Measurements from ENCODE around the gene SLC36A1. TPM values are rescaled to one million over a fixed set of nuclear protein-coding genes. Genes with fewer than 3 reads are reported as not detected.

SLC36A1 gene
- polyA plus RNA-seq, 1 donor: 41.1 TPM

GRCh38 chr5:151528153-151528552, 80.8 kb downstream of the SLC36A1 start:
- no peak for DNase-seq
- Histone ChIP-seq H3K9me3 (ENCODE audit: control insufficient read depth, low read depth, low read length) (no peaks in the 10 kb centered on the region), H3K27ac (ENCODE audit: low read length) (no peak overlapping the region), H3K4me3 (ENCODE audit: low read length) (no peak overlapping the region), H3K36me3 (ENCODE audit: control insufficient read depth, insufficient read depth, low read length) (no peaks in the 10 kb centered on the region), H3K27me3 (ENCODE audit: control insufficient read depth, insufficient read depth, low read length) (no peaks in the 10 kb centered on the region), H3K4me1 (ENCODE audit: control insufficient read depth, insufficient read depth, low read length) (no peaks in the 10 kb centered on the region)
- no CpG with 5 or more reads among the region's 2 CpGs for WGBS (ENCODE audit: insufficient coverage, low lambda C conversion rate)

GRCh38 chr5:151528996-151529395, 81.6 kb downstream of the SLC36A1 start:
- H3K9me3 ChIP-seq (ENCODE audit: control insufficient read depth, low read depth, low read length): no peaks in the 10 kb centered on the region
- no peak overlapping the region for H3K4me3 ChIP-seq (ENCODE audit: low read length)
- no peak overlapping the region for H3K27ac ChIP-seq (ENCODE audit: low read length)
- WGBS (ENCODE audit: insufficient coverage, low lambda C conversion rate): no CpG with 5 or more reads among the region's 7 CpGs
- no peaks in the 10 kb centered on the region for H3K36me3 ChIP-seq (ENCODE audit: control insufficient read depth, insufficient read depth, low read length)
- no peaks in the 10 kb centered on the region for H3K27me3 ChIP-seq (ENCODE audit: control insufficient read depth, insufficient read depth, low read length)
- no peaks in the 10 kb centered on the region for H3K4me1 ChIP-seq (ENCODE audit: control insufficient read depth, insufficient read depth, low read length)
- DNase-seq: no peak

GRCh38 chr5:151531581-151531980, 84.2 kb downstream of the SLC36A1 start:
- H3K27me3 ChIP-seq (ENCODE audit: control insufficient read depth, insufficient read depth, low read length): no peaks in the 10 kb centered on the region
- no peaks in the 10 kb centered on the region for H3K4me1 ChIP-seq (ENCODE audit: control insufficient read depth, insufficient read depth, low read length)
- DNase-seq: no peak
- no CpG with 5 or more reads among the region's 30 CpGs for WGBS (ENCODE audit: insufficient coverage, low lambda C conversion rate)
- no peak overlapping the region for H3K27ac ChIP-seq (ENCODE audit: low read length)
- H3K4me3 ChIP-seq (ENCODE audit: low read length): no peak overlapping the region
- no peaks in the 10 kb centered on the region for H3K36me3 ChIP-seq (ENCODE audit: control insufficient read depth, insufficient read depth, low read length)
- H3K9me3 ChIP-seq (ENCODE audit: control insufficient read depth, low read depth, low read length): no peaks in the 10 kb centered on the region

DNA sequence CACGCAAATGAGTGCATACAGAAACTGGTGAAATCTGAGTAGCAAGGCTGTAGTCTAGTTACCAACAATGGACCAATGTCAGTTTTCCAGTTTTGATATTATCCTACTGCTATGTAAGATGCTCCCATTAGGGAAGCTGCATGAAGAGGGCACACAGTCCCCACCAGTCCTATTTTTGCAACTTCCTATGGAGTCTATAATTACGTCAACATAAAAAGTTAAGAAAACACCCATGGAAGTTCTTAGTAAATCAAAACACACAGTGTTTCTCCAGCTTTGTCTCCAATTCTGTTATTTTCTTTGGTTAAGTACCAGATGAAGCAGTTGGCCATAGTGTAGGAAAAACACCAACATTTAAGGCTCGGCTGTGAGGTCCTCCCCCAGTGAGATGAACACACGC, 85.0 kb downstream of the SLC36A1 start:
- WGBS (ENCODE audit: insufficient coverage, low lambda C conversion rate): 100% methylated on average over 1 of the region's 4 CpGs
- Histone ChIP-seq H3K4me1 (ENCODE audit: control insufficient read depth, insufficient read depth, low read length) (no peaks in the 10 kb centered on the region), H3K36me3 (ENCODE audit: control insufficient read depth, insufficient read depth, low read length) (no peaks in the 10 kb centered on the region), H3K27me3 (ENCODE audit: control insufficient read depth, insufficient read depth, low read length) (no peaks in the 10 kb centered on the region), H3K9me3 (ENCODE audit: control insufficient read depth, low read depth, low read length) (no peaks in the 10 kb centered on the region), H3K27ac (ENCODE audit: low read length) (no peak overlapping the region), H3K4me3 (ENCODE audit: low read length) (no peak overlapping the region)
- DNase-seq: no peak

GRCh38 chr5:151534350-151534749, 86.9 kb downstream of the SLC36A1 start:
- Histone ChIP-seq H3K27me3 (ENCODE audit: control insufficient read depth, insufficient read depth, low read length) (no peaks in the 10 kb centered on the region), H3K9me3 (ENCODE audit: control insufficient read depth, low read depth, low read length) (no peaks in the 10 kb centered on the region), H3K4me1 (ENCODE audit: control insufficient read depth, insufficient read depth, low read length) (no peaks in the 10 kb centered on the region), H3K36me3 (ENCODE audit: control insufficient read depth, insufficient read depth, low read length) (no peaks in the 10 kb centered on the region), H3K4me3 (ENCODE audit: low read length) (no peak overlapping the region), H3K27ac (ENCODE audit: low read length) (no peak overlapping the region)
- no peak for DNase-seq
- no CpG with 5 or more reads among the region's 11 CpGs for WGBS (ENCODE audit: insufficient coverage, low lambda C conversion rate)

DNA sequence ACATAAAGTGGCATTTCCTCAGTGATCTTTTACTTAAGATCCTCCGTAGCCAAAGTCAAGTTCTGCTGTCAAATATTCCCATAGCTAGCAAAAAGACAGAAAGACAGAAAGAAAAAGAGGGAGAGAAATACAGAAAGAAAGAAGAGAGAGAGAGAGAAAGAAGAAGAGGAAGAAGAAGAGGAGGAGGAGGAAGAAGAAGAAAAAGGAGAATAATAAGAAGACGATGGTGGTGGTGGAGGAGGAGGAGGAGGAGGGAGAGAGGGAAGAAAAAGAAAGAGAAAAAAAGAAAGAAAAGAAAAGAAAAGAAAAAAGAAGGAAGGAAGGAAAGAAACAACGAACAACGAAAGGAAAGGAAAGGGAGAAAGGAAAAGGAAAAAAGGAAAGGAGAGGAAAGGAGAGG, 89.6 kb downstream of the SLC36A1 start:
- no peaks in the 10 kb centered on the region for H3K27me3 ChIP-seq (ENCODE audit: control insufficient read depth, insufficient read depth, low read length)
- H3K4me1 ChIP-seq (ENCODE audit: control insufficient read depth, insufficient read depth, low read length): no peaks in the 10 kb centered on the region
- no peak for DNase-seq
- 95% methylated on average over 4 of the region's 4 CpGs for WGBS (ENCODE audit: insufficient coverage, low lambda C conversion rate)
- no peaks in the 10 kb centered on the region for H3K36me3 ChIP-seq (ENCODE audit: control insufficient read depth, insufficient read depth, low read length)
- H3K9me3 ChIP-seq (ENCODE audit: control insufficient read depth, low read depth, low read length): no peaks in the 10 kb centered on the region
- H3K27ac ChIP-seq (ENCODE audit: low read length): no peak overlapping the region
- no peak overlapping the region for H3K4me3 ChIP-seq (ENCODE audit: low read length)

- Histone ChIP-seq H3K4me3 (ENCODE audit: low read length) (no peak overlapping the region), H3K36me3 (ENCODE audit: control insufficient read depth, insufficient read depth, low read length) (no peaks in the 10 kb centered on the region), H3K4me1 (ENCODE audit: control insufficient read depth, insufficient read depth, low read length) (no peaks in the 10 kb centered on the region), H3K9me3 (ENCODE audit: control insufficient read depth, low read depth, low read length) (no peaks in the 10 kb centered on the region), H3K27me3 (ENCODE audit: control insufficient read depth, insufficient read depth, low read length) (no peaks in the 10 kb centered on the region), H3K27ac (ENCODE audit: low read length) (no peak overlapping the region)
- no peak for DNase-seq
- WGBS (ENCODE audit: insufficient coverage, low lambda C conversion rate): no CpG with 5 or more reads among the region's 2 CpGs
Measured at GRCh38 chr5:151541571-151541970, 94.2 kb downstream of the SLC36A1 start.

Other genes with a start within 250 kb of the SLC36A1 start
- gene CCDC69, start 223.5 kb upstream of the SLC36A1 start, polyA plus RNA-seq: 45.3 TPM
- 18.7 TPM for gene GM2A, start 194.4 kb upstream of the SLC36A1 start, polyA plus RNA-seq
- not detected for gene SLC36A3, start 143.8 kb upstream of the SLC36A1 start, polyA plus RNA-seq
- gene SLC36A2, start 100.0 kb upstream of the SLC36A1 start, polyA plus RNA-seq: not detected
- 0.75 TPM for gene FAT2, start 143.7 kb downstream of the SLC36A1 start, polyA plus RNA-seq
- 935 TPM for gene SPARC, start 239.3 kb downstream of the SLC36A1 start, polyA plus RNA-seq

Measured in large intestine (tissue), 3 donors.